ENCODE data around the gene NCOA3.
"Not testable (repeated sequence)": the region's sequence is repeated elsewhere in the genome, so short reads cannot be mapped to it uniquely, and the experiment has no call there.

Gene NCOA3

GRCh38 chr20:47566269-47566668, 64.6 kb downstream of the NCOA3 start:
- DNase-seq (ENCODE audit: low read depth): no peak

- DNase-seq (ENCODE audit: low read depth): no peak
These were observed 66.3 kb downstream of the NCOA3 start for GRCh38 chr20:47568019-47568418.

GRCh38 chr20:47568837-47569410, 67.2 kb downstream of the NCOA3 start:
- no peak for DNase-seq (ENCODE audit: low read depth)

- no peak for DNase-seq (ENCODE audit: low read depth)
These were observed 69.7 kb downstream of the NCOA3 start for GRCh38 chr20:47571426-47571825.

- no peak for DNase-seq (ENCODE audit: low read depth)
These were observed 70.5 kb downstream of the NCOA3 start for GRCh38 chr20:47572105-47572729.

- no peak for DNase-seq (ENCODE audit: low read depth)
These were observed 71.9 kb downstream of the NCOA3 start for GRCh38 chr20:47573559-47573958.

- DNase-seq (ENCODE audit: low read depth): no peak
These were observed 73.1 kb downstream of the NCOA3 start for GRCh38 chr20:47574616-47575364.

GRCh38 chr20:47576516-47577033, 74.9 kb downstream of the NCOA3 start:
- DNase-seq (ENCODE audit: low read depth): no peak

- no peak for DNase-seq (ENCODE audit: low read depth)
These were observed 75.6 kb downstream of the NCOA3 start for GRCh38 chr20:47577314-47577713.

- DNase-seq (ENCODE audit: low read depth): no peak
These were observed 76.9 kb downstream of the NCOA3 start for GRCh38 chr20:47578543-47578942.

GRCh38 chr20:47580686-47581085, 79.0 kb downstream of the NCOA3 start:
- DNase-seq (ENCODE audit: low read depth): not testable (repeated sequence)

GRCh38 chr20:47581090-47581489, 79.4 kb downstream of the NCOA3 start:
- no peak for DNase-seq (ENCODE audit: low read depth)

- DNase-seq (ENCODE audit: low read depth): no peak
These were observed 81.9 kb downstream of the NCOA3 start for GRCh38 chr20:47583551-47583950.

GRCh38 chr20:47585087-47585747, 83.5 kb downstream of the NCOA3 start:
- no peak for DNase-seq (ENCODE audit: low read depth)

GRCh38 chr20:47586649-47587294, 85.1 kb downstream of the NCOA3 start:
- DNase-seq (ENCODE audit: low read depth): no peak

- DNase-seq (ENCODE audit: low read depth): no peak
These were observed 86.5 kb downstream of the NCOA3 start for GRCh38 chr20:47588158-47588557.

GRCh38 chr20:47591231-47591630, 89.5 kb downstream of the NCOA3 start:
- no peak for DNase-seq (ENCODE audit: low read depth)

GRCh38 chr20:47594157-47594556, 92.5 kb downstream of the NCOA3 start:
- DNase-seq (ENCODE audit: low read depth): no peak

GRCh38 chr20:47595138-47595537, 93.5 kb downstream of the NCOA3 start:
- DNase-seq (ENCODE audit: low read depth): not testable (repeated sequence)

- DNase-seq (ENCODE audit: low read depth): no peak
These were observed 94.4 kb downstream of the NCOA3 start for GRCh38 chr20:47596003-47596571.

GRCh38 chr20:47597090-47597489, 95.4 kb downstream of the NCOA3 start:
- no peak for DNase-seq (ENCODE audit: low read depth)

All from activated T-cell treated with anti-CD3 and anti-CD28 coated beads for 1 hour (primary cell).